ENCODE results near the gene MS4A1.

The MS4A1 gene

GRCh38 chr11:60513496-60514460 is 58.1 kb downstream of the MS4A1 start:
- DNase-seq (ENCODE audit: insufficient read length, low spot score) (no peak), FAIRE-seq (no peak)
- TF ChIP-seq POLR2A (IDR thresholded peaks at IDR 0.05; ENCODE audit: low read depth, low read length) = no peak

GRCh38 chr11:60515144-60515855 is 59.7 kb downstream of the MS4A1 start, which contains the start of gene MS4A13:
Gene MS4A13 (plus strand): TSS chr11:60515392. CDS start chr11:60518084, 2,692 bp downstream.
- TF ChIP-seq POLR2A (IDR thresholded peaks at IDR 0.05; ENCODE audit: low read depth, low read length) = no peak
- FAIRE-seq (no peak), DNase-seq (ENCODE audit: insufficient read length, low spot score) (no peak)

All from H54 (cell line).